Iris pigment epithelial cell (primary cell): Measurements from ENCODE around the gene LHX5.

Source experiments
- DNase-seq: peaks from one replicate; pipeline ENCODE4 v3.0.0-alpha.2; 2011; ENCODE audit warnings: low read depth

LHX5 gene

DNA sequence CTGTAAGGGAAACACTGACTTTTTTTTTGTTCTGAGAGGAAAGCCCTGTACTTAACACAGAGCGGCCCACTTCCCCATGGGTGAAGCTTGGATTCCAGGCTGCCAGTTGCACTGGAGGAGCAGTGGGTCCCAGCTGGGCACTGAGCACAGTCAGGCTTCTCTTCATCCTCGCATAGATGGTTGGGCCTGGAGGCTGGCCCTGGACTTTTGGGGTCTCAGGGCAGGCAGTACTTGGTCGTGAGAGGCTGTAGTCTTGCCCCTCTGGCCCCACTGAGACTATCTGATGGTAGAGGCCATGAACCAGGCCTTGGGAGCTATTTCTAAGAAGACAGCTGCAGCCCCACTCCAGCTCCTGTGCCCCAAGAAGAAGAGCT is 6.2 kb upstream of the LHX5 start:
- DNase-seq, result no peak

DNA sequence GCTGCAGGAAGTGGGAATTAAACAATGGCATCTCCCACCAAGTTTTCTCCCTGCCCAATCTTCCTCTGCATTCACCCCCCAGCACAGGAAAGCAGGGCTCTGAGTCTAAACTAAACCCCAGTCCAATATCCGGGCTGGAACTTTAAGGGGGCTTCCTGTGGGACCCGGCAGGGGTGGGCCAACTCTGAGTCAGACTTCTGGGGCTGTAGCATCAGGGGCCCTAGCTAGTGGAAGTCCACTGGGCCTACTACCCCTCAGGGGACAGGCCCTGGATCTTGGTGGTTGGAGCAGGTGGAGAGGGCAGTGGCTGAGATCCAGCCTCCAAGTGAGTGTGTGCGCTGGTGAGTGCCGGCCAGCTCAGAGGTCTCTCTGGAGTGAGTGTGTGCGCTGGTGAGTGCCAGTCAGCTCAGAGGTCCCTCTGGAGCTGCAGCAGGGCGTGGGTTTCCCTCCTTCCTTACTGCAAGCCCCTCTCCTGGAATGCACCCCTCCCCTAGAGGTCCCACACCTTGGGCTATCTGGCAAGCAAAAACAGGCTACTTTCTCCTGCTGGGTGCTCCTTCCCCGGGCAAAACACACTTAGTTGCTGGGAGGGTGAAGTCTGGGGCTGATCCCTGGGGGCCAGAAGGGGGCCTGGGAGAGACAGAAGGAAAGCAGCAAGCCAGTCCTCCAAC is 5.6 kb upstream of the LHX5 start:
- DNase-seq, result no peak

DNA sequence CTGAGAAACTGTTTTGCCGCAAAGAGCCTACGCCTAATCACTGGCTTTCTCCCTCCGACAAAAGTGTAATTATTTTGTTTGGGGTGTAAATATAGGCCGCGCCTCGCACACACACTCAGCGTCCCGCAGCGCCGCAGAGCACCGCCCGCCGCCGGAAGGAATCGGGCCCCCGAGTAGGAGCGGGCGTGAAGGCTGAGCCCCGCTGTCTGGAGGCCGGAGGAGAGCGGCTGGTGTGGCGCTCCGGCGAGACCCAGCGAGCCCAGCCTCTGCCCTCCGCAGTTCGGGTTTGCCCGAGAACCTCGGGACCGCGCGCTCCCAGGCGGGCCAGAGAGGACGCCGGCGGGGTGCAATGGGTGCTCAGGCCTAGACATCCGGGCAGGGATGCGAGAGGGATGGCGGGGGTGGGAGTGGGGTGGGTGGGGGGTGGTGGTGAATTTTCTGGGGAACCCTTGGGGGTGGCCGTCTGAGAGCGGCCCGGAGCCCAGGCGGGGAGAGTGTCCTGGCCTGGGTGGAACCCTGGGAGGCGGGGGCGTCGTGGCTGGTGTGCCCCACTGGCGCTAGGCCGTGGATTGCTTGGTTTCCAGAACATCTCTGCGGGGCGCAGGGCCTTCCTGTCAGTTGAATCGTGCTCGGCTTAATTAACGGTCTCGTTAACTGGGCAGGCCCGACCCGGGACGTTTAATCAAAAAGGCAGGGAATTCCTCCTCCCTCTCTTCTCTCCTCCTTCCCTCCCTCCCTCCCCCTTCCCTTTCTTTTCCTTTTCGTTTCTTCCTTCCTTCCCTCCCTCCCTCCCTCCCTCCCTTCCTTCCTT is 4.7 kb upstream of the LHX5 start:
- DNase-seq, result no peak

DNA sequence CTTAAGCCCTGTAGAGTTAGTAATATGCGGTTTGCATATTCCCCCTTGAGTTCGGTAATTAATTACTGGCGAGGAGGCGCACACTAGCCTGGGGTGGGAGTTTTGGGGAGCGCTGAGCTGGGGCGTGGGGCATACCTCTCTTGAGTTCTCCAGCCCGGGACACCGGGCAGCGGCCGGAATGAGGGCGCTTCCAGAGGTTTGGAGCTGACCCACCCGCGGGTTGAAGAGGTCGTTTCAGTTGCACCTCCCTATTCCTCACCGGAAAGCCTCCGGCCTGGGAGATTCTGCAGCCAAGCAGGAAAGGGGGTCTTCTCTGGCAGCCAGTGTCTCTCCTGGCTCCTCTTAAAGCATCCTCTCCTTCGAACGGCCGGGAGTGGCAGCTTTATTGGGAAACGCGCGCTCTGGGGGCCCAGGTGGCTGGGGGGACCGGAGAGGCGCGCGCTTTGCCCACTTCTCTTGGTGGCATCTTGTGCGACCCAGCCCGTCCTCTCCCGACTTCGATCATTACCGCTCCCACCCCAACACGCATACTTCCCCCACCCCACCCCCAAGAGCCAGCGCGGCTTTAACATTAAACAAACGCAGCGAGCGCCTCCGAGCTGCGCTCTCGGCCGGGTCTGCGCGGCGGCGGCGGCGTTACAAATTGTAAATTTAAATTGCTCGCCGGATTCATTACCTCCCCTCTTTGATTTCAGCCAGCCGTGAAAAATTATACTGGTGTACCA is 3.9 kb upstream of the LHX5 start:
- no peak for DNase-seq

DNA sequence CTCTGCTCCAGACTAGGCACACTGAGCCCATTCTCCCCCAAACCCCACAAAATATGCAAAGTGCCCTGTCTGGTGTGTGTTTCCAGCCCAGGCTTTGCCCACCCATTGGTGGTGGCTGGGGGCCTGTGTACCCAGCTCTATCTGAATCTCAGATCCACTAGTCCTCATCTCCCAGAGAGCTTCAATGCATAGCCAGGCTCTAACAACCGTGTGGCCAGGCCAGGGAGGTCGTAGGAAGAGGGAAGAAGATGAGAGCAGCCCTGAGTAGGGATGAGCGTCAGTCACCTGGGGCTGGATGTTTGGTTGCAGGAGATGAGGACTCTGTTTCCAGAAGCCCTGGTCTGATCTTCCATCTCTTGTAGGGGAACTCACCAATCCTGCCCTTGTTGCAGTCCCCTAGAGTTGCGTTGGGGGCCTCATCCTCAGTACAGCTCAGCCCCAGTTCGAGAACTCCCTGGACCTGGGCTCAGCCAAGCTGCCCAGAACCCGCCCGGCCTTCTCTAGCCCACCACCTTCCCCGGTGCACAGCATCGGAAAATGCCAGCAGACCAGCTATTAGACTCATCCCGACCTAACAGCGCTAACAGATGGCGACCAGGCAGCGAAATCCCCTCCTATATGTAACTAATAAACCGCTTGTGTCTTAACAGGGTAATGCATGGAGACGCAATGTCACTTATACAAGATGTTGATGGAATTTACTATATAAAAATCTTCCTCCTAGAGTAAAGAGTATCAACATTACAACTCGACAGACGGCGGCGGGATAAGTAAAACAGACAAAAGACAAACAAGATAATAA is 3.2 kb upstream of the LHX5 start:
- no peak for DNase-seq

DNA sequence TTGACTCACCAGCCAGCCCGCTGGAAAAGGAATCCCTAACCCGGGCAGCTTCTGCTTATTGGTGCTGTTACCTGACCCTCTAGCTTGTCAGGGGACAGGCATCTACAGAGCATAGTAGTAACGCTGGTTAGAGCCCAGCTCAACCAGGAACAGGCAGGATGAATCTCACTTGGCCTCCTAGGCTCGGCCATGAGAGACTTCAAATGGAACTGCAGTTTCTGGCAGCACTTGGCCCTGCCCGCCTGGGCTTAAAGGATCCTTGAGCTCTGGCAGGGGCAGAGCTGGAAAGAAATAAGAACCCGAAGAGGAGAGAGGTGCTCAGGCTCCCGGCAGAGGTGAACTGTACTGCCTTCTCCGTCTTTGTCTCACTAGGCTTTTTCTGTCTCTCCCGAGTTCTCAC is 2.3 kb upstream of the LHX5 start:
- DNase-seq, result no peak

DNA sequence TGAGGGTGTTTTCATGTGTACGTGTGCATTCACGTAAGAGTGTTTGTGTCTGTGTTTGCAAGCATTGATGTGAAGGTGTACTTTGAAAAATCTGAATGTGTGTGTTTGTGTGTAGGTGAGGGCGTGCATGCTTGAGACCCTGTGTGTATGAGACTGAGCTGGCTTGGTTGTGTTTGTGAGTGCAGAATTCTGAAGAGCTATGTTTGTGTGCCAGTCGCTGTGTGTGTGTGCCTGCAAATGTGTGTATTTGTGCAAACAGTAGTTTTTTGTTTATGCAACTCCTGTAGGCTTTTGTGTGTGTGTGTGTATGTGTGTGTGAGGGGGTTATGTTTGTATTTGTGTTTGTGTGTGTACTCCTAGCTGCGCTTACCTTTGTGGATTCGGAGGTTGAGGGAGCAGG is 1.7 kb upstream of the LHX5 start:
- no peak for DNase-seq

DNA sequence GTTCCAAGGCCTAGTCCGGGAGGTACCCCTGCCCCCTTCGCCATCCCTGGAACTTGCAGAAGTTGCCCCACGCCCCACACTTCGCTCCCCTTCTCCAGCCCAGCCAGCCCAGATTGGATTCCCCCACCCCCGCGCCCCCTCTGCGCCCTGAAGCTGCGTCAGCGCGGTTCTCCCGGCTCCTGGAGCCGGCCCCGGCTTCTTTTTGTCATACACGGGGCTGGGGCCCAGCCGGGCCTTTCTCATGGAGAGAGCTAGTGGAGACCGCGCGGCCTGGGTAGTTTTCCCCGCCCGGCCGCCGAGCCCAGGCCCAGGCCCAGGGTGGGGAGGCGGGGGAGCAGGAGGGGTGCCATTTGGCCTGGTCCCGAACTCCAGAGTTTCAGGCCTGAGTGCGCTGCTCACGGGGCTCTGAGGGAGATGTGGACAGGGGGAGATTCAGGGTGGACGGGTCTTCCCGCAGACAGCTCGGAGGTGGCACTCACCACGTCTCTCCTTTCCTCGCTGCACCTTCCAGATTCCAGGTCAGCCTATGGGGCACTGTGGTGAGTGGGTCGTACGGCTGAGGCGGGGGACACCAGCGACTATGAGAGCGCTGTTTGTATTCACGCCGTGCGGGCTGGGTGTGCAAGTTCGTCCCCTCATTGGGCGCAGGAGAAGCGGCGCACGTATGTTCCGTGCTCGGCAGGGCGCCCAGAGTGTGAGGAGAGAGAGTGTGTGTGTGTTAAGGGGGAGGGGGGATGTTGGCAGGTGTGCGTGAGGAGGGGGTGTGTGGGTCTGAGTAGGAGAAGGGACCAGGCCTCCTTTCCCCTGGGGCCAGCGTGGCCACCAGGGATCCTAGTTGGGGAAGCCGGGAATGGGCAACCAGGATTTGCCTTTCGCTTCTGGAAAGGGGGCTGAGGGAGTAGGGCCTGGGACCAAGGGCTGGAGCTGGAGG is 785 bp upstream of the LHX5 start:
- no peak for DNase-seq

DNA sequence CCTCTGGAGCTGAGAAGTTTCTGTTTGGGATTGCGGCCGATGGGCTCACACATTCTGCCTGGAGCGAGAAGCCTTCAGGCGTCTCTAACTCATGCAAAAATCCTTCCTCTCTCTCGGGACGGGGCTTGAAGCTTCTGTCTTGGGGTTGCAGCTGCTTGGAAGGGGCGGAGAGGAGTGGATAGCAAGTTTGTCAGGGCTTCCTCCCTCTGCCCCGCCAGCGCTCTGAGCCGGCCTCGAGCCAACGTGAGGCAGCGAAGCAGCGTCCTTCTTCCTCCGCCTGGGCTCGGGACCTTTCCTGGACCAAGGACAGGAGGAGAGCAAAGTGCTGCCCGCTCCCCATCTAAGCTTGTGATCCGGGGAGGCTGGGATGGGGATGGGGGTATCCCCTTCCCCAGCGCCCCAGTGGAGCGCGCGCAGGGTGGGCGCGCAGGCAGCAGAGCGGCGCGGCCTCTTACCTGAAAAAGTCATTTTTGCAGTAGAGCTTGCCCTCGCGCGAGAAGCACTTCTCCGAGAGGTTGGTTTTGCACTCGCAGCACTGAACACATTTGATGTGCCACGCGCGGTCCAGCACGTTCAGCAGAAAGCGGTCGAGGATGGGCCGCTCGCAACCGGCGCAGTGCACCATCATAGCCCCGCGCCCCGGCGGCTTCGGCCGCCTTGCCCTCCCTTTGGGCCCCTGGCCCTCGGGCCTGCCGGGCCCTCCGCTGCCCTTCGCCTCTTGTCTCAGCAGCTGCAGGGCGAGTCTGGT is 626 bp downstream of the LHX5 start:
- no peak for DNase-seq

DNA sequence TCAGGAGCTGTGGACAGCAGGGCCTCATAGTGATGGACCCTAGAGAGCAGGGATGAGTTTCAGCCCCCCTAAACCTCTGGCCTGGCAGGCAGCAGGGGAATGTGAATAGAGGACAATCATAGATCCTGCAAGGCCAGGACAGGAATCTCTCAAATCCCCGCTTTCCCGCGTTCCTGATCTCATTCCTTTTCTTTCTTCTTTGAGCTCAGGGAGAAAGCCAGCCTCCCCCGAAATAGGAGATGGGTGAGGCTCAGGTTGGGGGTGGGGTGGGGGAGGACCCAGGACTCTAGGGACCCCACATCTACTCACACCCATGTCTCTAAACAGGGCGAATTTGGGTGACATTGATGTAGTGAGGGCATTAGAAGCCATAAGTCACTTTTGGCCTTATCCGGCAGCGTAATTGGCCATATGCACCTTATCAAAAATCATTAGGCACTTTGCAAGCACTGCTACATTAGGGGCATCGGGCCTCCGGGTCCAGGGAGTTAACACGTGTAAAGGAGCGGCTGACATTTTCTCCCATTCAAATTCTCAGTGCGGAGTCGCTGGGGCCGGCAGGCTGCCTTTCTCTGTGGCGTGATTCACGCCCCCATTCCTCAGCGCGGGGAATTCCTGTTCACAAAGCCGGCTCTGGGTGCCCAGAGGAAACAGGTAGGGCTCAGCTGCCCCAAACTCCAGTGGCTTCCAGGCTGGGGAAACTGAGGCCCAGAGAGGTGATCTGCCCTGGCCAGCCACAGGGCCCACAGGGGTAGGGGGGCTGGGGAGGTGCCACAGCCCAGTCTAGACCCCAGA is 1.5 kb downstream of the LHX5 start:
- no peak for DNase-seq

DNA sequence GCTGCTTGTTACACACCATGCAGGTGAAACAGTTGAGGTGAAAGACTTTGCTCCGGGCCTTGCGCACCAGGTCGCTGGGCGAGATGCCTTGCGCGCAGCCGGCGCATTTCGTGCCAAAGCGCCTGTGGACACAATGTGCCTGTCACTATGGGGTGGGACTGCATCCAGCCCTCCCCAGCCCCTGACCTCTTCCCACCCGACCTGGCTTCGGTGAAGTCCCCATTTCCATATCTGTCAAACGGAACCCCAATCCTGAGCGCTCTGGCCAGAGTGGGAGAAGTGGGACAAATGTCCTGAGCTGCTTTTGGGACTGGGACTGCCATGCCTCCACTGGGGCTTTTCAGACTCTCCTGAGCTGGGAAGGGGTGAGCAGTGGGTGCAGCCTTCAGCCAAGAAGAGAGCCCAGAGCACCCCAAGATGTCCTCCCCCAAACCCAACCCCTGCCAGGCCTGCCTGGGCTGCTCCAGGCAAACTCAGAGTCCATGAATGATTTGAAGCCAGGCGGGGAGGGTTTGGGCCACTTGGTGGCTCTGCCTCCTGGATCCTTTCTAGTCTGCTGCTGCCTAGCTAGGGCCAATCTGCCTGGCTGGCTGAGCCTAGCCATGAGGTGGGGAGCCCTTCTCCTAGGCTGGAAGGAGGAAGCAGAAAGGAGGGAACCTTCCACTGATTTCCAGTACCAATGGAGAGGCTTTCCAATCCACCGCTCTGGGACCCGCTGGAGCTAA is 2.3 kb downstream of the LHX5 start:
- no peak for DNase-seq

DNA sequence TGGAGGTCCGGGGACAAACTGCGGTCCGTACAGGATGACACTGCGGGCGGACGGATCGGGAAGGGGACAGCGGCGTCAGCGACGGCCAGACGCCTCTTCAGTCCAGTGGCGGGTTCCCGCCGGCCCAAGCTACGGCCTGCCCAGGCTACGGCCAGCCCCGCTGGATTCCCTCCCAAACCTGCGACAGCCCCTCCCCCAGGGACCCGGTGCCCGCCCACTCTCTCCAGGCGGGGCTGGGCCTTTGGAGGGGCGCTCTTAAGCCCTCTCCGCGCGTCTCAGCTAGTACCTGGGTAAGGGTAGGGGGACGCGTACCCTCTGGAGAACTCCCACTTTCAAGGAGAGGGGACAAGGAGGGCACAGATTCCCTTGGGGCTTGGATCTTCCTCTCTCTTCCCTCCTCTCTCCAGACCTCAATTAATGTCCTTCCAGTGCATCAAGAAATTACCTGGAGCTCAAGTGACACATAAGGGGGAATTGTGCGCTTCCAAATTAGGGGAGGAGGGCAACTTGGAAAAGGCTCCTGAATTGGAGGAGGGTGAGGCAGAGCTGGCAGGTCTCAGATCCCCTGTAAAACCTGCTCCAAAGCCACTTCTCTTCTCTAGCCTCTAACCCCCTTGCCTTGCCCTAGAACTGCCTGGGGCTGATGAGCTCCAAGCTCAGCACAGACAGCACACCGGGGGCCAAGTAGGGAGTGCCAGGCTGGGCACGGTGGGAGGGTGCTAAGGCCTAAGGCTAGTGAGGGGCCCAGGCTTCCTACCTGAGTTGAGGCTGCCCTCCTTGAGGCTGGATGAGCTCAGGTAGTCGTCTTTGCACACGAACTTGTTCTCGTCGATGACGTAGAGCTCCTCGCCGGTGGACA is 3.1 kb downstream of the LHX5 start:
- no peak for DNase-seq

DNA sequence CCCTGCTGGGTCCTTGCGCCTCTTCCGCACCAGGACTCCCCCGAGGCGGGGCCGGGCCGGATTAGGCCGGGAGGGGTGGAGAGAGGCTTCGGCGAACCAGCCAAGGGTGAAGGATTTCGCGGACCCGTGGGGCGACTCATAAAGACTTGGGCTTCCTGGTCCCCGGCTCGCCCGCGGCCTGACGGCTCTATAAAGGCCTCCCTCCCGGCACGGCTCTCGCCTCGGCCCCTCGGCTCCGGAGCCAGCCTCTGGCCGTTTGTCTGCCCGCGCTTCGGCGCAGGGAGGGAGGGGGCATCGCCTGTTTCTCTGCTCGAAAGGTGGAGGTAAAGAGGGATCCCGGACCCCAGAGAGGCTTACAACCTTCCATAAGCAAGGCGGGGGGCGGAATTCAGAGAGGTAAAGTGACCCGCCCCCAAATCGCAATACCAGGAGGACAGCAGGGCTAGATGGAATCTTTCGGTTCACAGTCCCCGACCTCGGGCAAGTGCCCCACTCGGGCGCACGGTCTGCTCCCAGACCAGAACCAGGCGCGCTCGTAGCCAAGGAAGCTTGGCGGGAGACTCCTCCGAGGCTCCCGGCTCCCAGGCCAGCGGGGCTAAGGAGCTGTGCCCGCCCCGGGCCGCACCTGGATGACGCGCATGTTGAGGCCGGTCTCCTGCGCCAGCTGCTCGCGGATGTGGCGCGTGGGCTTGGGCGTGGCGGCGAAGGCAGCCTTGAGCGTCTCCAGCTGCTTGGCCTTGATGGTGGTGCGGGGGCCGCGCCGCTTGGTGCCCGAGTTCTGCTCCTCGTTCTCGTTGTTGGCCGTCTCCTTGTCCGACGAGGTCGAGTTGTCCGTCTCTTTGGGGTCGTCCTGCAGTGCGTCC is 3.9 kb downstream of the LHX5 start:
- no peak for DNase-seq

DNA sequence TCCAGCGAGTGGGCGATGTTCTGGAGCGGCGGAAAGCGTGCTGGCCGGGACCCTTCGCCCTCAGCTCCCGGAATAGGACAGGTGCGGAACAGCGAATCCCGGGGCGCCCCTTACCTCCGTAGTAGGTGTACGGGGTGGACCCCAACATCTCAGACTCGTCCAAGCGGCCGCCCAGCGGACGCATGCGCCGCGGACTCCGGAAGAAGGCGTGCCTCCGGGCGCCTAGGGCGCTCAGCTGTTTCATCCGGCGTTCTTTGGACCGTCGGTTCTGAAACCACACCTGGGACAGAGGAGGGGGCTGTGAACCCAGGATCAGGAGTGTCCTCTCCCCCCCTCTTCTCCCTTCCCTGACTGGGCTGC is 4.5 kb downstream of the LHX5 start:
- no peak for DNase-seq

DNA sequence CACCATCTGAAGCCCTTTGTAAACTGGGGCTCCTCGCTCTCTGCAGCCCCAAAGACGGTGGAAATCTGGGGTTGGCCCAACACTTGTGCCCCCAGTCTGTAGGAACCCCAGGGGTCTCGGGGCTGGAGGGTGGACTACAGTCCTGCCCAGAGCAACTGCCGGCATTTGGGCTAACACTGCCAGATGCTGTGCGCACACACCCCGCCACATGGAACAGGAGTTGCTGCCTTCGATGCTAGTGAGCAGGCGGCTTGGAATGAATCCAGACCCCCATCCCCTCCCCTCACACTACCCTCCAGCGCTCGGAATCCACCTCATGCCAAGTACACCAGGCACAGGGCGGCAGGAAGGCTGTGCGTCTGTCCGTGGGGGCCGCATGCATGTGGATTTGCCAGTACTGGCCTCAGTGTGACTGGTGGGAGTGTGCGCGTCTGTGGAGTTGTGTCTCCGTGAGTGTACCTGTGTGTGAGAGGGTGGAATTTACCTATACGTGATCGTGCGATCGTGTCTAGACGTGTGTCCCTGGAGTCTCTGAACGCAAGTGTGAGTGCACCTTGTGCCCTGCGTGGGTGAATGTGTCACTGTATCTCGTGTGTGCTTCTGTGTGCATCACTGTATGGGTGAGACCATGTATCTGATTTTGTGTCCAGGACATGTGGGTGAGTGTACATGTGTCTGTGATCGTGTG is 5.1 kb downstream of the LHX5 start:
- DNase-seq, result no peak

DNA sequence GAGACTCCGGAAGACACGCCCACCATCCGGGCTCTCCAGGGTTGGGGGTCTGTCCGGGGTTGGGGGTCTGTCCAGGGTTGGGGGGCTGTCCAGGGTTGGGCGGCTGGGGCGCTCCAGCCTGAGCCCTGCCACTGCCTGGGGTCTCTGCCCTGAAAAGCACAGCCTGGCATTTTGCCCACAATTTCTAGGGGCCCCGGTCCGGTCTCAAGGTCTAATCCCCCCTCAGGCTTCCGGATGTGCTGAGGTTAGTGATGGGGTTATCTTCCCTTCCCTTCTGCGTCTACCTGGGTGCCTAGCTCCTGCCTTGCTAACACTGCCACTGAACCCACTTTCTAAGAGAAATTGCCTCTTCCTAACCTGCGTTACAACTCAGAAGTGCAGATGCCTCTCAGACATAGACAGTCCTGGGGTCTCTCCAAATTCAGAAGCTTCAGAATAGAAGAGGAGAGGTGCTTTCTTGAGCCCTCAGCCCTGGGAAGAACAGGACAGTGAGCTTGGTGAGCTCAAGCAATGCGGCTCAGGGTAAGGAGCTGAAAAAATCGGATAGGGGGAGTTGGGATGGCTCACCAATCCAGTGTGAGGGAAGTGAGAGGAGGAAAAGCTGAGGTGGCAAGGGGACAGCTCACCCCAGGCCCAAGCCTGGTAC is 5.7 kb downstream of the LHX5 start:
- no peak for DNase-seq
